GM18909 (cell line): ENCODE measurements around the gene C3orf20.
"Not testable (repeated sequence)": the region's sequence is repeated elsewhere in the genome, so short reads cannot be mapped to it uniquely, and the experiment has no call there.

Experiments
- ATAC-seq: cut with Tn5 transposase; IDR thresholded peaks from one replicate; pipeline ENCODE4 v1.9.1; 2021; ENCODE audit warnings: mild to moderate bottlenecking; ENCODE audit not compliant: unreplicated experiment, poor library complexity

Gene C3orf20

GRCh38 chr3:14647976-14648955, 26.7 kb upstream of the C3orf20 start:
- no peak for ATAC-seq

GRCh38 chr3:14649466-14649865, 25.5 kb upstream of the C3orf20 start:
- no peak for ATAC-seq

GRCh38 chr3:14650193-14650592, 24.7 kb upstream of the C3orf20 start:
- no peak for ATAC-seq

GRCh38 chr3:14651440-14652251, 23.3 kb upstream of the C3orf20 start, which contains the start of gene CCDC174:
Gene CCDC174, plus strand, starts transcription at chr3:14651762. Its CDS starts 75 bp downstream, at chr3:14651837.
- ATAC-seq = peak; percentile 99

GRCh38 chr3:14652360-14652907, 22.5 kb upstream of the C3orf20 start:
- ATAC-seq = not testable (repeated sequence)

- no peak for ATAC-seq
Measured at GRCh38 chr3:14657579-14657978, 17.4 kb upstream of the C3orf20 start.

GRCh38 chr3:14658978-14659377, 16.0 kb upstream of the C3orf20 start:
- no peak for ATAC-seq

GRCh38 chr3:14660942-14661341, 14.0 kb upstream of the C3orf20 start:
- ATAC-seq = no peak

- no peak for ATAC-seq
Measured at GRCh38 chr3:14663396-14664135, 11.4 kb upstream of the C3orf20 start.

- no peak for ATAC-seq
Measured at GRCh38 chr3:14664170-14664569, 10.8 kb upstream of the C3orf20 start.

- no peak for ATAC-seq
Measured at GRCh38 chr3:14672588-14672987, 2.4 kb upstream of the C3orf20 start.

- ATAC-seq = no peak
Measured at GRCh38 chr3:14676881-14677280, 1.9 kb downstream of the C3orf20 start.

GRCh38 chr3:14678015-14678503, 3.1 kb downstream of the C3orf20 start:
- ATAC-seq = no peak

- ATAC-seq = no peak
Measured at GRCh38 chr3:14680115-14680514, 5.2 kb downstream of the C3orf20 start.

GRCh38 chr3:14680716-14681115, 5.8 kb downstream of the C3orf20 start:
- ATAC-seq = no peak

- ATAC-seq = no peak
Measured at GRCh38 chr3:14684447-14684846, 9.5 kb downstream of the C3orf20 start.

- no peak for ATAC-seq
Measured at GRCh38 chr3:14685179-14685578, 10.2 kb downstream of the C3orf20 start.

- no peak for ATAC-seq
Measured at GRCh38 chr3:14687360-14687759, 12.4 kb downstream of the C3orf20 start.

GRCh38 chr3:14688525-14688924, 13.6 kb downstream of the C3orf20 start:
- peak; percentile 43 for ATAC-seq
